Brain microvascular endothelial cell (primary cell): ENCODE results near the gene IL2RG.

Experiments
- DNase-seq: peaks from one replicate; pipeline ENCODE4 v3.0.0-alpha.2; 2020
- H3K27ac ChIP-seq: fragments of 250-450 bp; sonication (Bioruptor Pico); 2 replicates; pipeline ENCODE4 v1.5.1; 2020; ENCODE audit warnings: mild to moderate bottlenecking, moderate library complexity
- H3K27me3 ChIP-seq: fragments of 250-450 bp; sonication (Bioruptor Pico); replicated peaks from 2 replicates; pipeline ENCODE4 v1.5.1; 2020; ENCODE audit warnings: mild to moderate bottlenecking
- H3K36me3 ChIP-seq: fragments of 250-450 bp; sonication (Bioruptor Pico); replicated peaks from 2 replicates; pipeline ENCODE4 v1.5.1; 2020; ENCODE audit warnings: mild to moderate bottlenecking
- H3K4me3 ChIP-seq: 2 replicates; pipeline ENCODE4 v1.5.1; 2011; ENCODE audit warnings: low read depth, mild to moderate bottlenecking, control low read depth, low read length, moderate library complexity
- in situ Hi-C: cut with HindIII; loops from 2 replicates; pipeline ENCODE4 v1.10.0; 2017; ENCODE audit warnings: low sequenced_read_pairs, low pct_ligation_motif_present
- TF ChIP-seq, protein P1 (sequence below): IDR thresholded peaks from 2 replicates; pipeline ENCODE4 v1.5.1; 2011; ENCODE audit warnings: low read depth, mild to moderate bottlenecking, moderate library complexity, low read length, control low read depth, inconsistent platforms; ENCODE audit errors: missing control alignments

IL2RG gene

GRCh38 chrX:71095033-71095432 is 16.3 kb downstream of the IL2RG start:
- Histone ChIP-seq H3K27me3 (no peaks in the 10 kb centered on the region), H3K4me3 (peak overlapping the region; percentile 61), H3K36me3 (no peaks in the 10 kb centered on the region), H3K27ac (no peak overlapping the region)
- TF ChIP-seq, protein P1, sequence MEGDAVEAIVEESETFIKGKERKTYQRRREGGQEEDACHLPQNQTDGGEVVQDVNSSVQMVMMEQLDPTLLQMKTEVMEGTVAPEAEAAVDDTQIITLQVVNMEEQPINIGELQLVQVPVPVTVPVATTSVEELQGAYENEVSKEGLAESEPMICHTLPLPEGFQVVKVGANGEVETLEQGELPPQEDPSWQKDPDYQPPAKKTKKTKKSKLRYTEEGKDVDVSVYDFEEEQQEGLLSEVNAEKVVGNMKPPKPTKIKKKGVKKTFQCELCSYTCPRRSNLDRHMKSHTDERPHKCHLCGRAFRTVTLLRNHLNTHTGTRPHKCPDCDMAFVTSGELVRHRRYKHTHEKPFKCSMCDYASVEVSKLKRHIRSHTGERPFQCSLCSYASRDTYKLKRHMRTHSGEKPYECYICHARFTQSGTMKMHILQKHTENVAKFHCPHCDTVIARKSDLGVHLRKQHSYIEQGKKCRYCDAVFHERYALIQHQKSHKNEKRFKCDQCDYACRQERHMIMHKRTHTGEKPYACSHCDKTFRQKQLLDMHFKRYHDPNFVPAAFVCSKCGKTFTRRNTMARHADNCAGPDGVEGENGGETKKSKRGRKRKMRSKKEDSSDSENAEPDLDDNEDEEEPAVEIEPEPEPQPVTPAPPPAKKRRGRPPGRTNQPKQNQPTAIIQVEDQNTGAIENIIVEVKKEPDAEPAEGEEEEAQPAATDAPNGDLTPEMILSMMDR: no peak
- no peak for DNase-seq
- in situ Hi-C loops: no loop called here

GRCh38 chrX:71091263-71091662 is 20.1 kb downstream of the IL2RG start:
- in situ Hi-C loops: no loop called here
- no peak for DNase-seq
- TF ChIP-seq, protein P1: no peak

GRCh38 chrX:71085900-71086299 is 25.5 kb downstream of the IL2RG start:
- DNase-seq: no peak

More at GRCh38 chrX:71091263-71091662, 20.1 kb downstream of the IL2RG start:
- no peak overlapping the region for H3K27ac ChIP-seq
- no peak overlapping the region for H3K4me3 ChIP-seq
- no peaks in the 10 kb centered on the region for H3K36me3 ChIP-seq
- no peaks in the 10 kb centered on the region for H3K27me3 ChIP-seq

GRCh38 chrX:71082822-71083221 is 28.6 kb downstream of the IL2RG start:
- no peaks in the 10 kb centered on the region for H3K36me3 ChIP-seq
- DNase-seq: no peak
- H3K4me3 ChIP-seq: no peak overlapping the region
- no peak overlapping the region for H3K27ac ChIP-seq
- H3K27me3 ChIP-seq: no peaks in the 10 kb centered on the region
- TF ChIP-seq, protein P1: no peak
- in situ Hi-C loops: no loop called here

More at GRCh38 chrX:71085900-71086299, 25.5 kb downstream of the IL2RG start:
- Histone ChIP-seq H3K27me3 (no peaks in the 10 kb centered on the region), H3K4me3 (no peak overlapping the region), H3K27ac (no peak overlapping the region), H3K36me3 (no peaks in the 10 kb centered on the region)
- TF ChIP-seq, protein P1: no peak
- in situ Hi-C loops: no loop called here

DNA sequence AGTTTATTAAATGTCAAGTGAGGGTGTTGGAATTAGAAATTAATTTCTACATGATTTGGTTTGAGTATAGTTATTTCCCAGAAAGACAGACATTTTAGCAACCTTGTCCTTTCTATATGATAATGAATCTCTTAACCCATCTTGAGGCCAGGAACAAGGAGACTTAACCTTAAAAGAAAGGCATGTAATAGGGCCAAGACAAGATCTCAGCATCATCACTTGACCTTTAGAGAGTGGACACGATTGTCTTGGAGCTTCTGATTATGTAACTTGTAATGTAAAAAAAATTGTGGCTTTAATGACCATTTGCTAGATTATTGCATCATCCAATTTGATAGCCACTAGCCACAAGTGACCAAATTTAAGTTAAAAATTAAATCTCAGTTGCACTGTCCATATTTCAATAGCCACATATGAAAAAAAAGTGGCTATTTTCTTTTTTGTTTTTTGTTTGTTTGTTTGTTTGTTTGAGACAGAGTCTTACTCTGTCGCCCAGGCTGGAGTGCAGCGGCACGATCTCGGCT is 29.2 kb downstream of the IL2RG start:
- Histone ChIP-seq H3K27me3 (no peaks in the 10 kb centered on the region), H3K4me3 (no peak overlapping the region), H3K27ac (no peak overlapping the region), H3K36me3 (no peaks in the 10 kb centered on the region)
- no peak for DNase-seq
- TF ChIP-seq, protein P1: no peak
- in situ Hi-C loops: no loop called here
